ENCODE data around the gene EHHADH.
A peak's percentile ranks its signal among the peaks of the same experiment; 100 is the strongest.
"Not testable (repeated sequence)": the region's sequence is repeated elsewhere in the genome, so short reads cannot be mapped to it uniquely, and the experiment has no call there.

The EHHADH gene

DNA sequence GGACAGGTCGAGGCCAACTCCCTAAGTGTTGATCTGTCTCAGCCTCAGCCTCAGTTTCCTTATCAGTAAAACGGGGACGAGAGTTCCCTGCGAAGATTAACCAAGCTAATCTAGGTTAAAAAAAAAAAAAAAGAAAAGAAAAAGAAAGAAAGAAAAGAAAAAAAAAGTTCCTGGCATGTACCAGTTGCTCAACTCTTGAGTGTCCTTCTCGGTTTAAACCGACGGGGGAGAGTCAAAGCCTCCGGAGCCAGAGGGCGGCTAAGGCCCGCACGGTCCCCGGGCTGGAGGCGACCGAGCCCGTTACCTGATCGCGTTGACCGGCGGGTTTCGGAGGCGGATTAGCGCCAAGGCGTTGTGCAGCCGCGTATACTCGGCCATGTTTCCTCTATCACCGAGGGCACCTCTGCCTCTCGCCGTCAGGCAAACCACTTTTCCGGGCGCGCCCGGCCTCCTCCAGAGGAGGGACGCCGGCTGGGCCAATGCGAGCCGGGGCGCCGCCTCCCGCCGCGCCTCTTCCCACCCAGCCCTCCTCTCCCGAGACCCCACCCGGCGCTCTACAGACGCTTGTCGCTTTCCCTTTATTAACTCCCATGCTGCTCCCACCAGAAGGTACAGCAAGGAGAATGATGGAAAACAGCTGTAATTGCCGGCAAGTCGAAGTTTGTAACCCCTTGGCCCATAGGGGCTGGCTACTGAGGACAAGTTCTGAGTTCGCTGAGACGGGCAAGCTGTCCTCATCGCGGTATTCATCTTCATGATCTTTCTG is at the start of gene EHHADH:
Gene EHHADH (minus strand): TSS at position 405 of the 766 bp plus-strand sequence. CDS start 27 bp downstream, at position 378.
- Histone ChIP-seq H3K36me3 (ENCODE audit: control insufficient read depth in 1 of 2, insufficient read depth in 2 of 2, low read length in 2 of 2) (no peaks in the 10 kb centered on the region), H3K9me3 (ENCODE audit: control insufficient read depth in 1 of 2, low read length in 2 of 2) (no peaks in the 10 kb centered on the region), H3K27me3 (ENCODE audit: control insufficient read depth in 1 of 2, insufficient read depth in 2 of 2, low read length in 2 of 2) (no peaks in the 10 kb centered on the region), H3K4me3 (ENCODE audit: low read depth in 1 of 2, low read length in 2 of 2) (peak within 1 kb of the TSS; percentile 74 to 85), H3K27ac (ENCODE audit: low read depth, low read length) (no peak within 1 kb of the TSS), H3K4me1 (ENCODE audit: control insufficient read depth in 1 of 2, insufficient read depth in 2 of 2, low read length in 2 of 2) (peaks cover 3 to 7% of the 10 kb centered on the region in 2 donors), H3K9ac (ENCODE audit: low read depth in 1 of 2, low read length in 2 of 2) (peak within 1 kb of the TSS; percentile 56 to 79)

DNA sequence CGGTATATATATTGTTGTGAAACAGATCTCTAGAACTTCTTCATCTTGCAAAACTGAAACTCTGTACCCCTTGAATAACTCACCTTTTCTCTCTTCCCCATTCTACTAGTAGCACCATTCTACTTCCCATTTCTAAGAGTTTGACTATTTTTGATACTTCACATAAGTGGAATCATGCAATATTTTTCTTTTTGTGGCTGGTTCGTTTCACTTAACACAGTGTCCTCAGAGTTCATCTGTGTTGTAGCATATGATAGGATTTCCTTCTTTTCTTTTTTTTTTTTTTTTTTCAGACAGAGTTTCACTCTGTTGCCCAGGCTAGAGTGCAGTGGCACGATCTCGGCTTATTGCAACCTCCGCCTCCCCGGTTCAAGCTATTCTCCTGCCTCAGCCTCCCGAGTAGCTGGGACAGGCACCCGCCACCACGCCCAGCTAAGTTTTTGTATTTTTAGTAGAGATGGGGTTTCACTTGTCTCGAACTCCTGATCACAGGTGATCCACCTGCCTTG is 46.1 kb upstream of the EHHADH start:
- H3K9me3 ChIP-seq (ENCODE audit: control insufficient read depth in 1 of 2, low read length in 2 of 2); H3K27me3 ChIP-seq (ENCODE audit: control insufficient read depth in 1 of 2, insufficient read depth in 2 of 2, low read length in 2 of 2); H3K4me1 ChIP-seq (ENCODE audit: control insufficient read depth in 1 of 2, insufficient read depth in 2 of 2, low read length in 2 of 2); H3K9ac ChIP-seq (ENCODE audit: low read depth in 1 of 2, low read length in 2 of 2); H3K36me3 ChIP-seq (ENCODE audit: control insufficient read depth in 1 of 2, insufficient read depth in 2 of 2, low read length in 2 of 2); H3K27ac ChIP-seq (ENCODE audit: low read depth, low read length); H3K4me3 ChIP-seq (ENCODE audit: low read depth in 1 of 2, low read length in 2 of 2): not testable (repeated sequence)

DNA sequence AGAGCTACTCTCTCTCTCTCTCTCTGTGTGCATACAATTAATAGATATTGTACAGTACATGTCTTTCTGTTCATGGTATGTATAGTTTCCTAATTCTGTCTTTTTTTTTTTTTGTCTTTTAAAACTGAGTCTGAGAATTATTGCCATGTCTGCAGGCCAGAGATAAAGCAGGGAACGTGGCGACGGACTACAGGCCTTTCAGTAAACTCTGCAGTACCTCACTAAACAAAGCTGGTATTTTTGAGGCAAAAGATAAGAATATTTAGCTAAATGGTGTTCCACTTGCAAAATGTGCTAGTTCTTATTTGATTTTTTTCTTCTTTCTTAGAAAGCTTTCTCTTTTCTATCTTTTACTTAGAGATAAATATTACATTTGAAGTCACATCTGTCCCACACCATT is 44.0 kb upstream of the EHHADH start:
- no peak overlapping the region for H3K27ac ChIP-seq (ENCODE audit: low read depth, low read length)
- H3K36me3 ChIP-seq (ENCODE audit: control insufficient read depth in 1 of 2, insufficient read depth in 2 of 2, low read length in 2 of 2) = no peaks in the 10 kb centered on the region
- H3K9me3 ChIP-seq (ENCODE audit: control insufficient read depth in 1 of 2, low read length in 2 of 2) = no peaks in the 10 kb centered on the region
- no peaks in the 10 kb centered on the region for H3K27me3 ChIP-seq (ENCODE audit: control insufficient read depth in 1 of 2, insufficient read depth in 2 of 2, low read length in 2 of 2)
- no peak overlapping the region for H3K4me3 ChIP-seq (ENCODE audit: low read depth in 1 of 2, low read length in 2 of 2)
- H3K9ac ChIP-seq (ENCODE audit: low read depth in 1 of 2, low read length in 2 of 2) = no peak overlapping the region
- H3K4me1 ChIP-seq (ENCODE audit: control insufficient read depth in 1 of 2, insufficient read depth in 2 of 2, low read length in 2 of 2) = peaks cover 0 to 6% of the 10 kb centered on the region in 2 donors

DNA sequence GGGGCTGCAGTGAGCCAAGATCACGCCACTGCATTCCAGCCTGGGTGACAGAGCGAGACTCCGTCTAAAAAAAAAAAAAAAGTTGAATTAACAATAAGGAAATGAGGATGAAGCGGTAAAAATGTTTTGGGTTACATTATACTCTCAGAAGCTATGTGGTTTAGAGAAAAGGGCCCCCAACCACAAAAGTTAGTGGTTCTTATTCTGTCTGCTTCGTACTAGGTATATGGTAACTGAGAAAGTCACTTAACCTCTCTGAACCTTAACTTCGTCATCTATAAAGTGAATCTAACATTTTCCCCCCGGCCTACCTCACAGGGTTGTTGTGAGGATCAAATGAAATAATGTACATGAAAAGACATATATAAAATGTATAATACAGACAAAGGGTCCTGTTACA is 38.4 kb upstream of the EHHADH start:
- H3K27me3 ChIP-seq (ENCODE audit: control insufficient read depth in 1 of 2, insufficient read depth in 2 of 2, low read length in 2 of 2) = no peaks in the 10 kb centered on the region
- peaks cover 0 to 5% of the 10 kb centered on the region in 2 donors for H3K36me3 ChIP-seq (ENCODE audit: control insufficient read depth in 1 of 2, insufficient read depth in 2 of 2, low read length in 2 of 2)
- no peak overlapping the region for H3K27ac ChIP-seq (ENCODE audit: low read depth, low read length)
- H3K4me3 ChIP-seq (ENCODE audit: low read depth in 1 of 2, low read length in 2 of 2) = no peak overlapping the region
- no peaks in the 10 kb centered on the region for H3K9me3 ChIP-seq (ENCODE audit: control insufficient read depth in 1 of 2, low read length in 2 of 2)
- no peak overlapping the region for H3K9ac ChIP-seq (ENCODE audit: low read depth in 1 of 2, low read length in 2 of 2)
- no peaks in the 10 kb centered on the region for H3K4me1 ChIP-seq (ENCODE audit: control insufficient read depth in 1 of 2, insufficient read depth in 2 of 2, low read length in 2 of 2)

DNA sequence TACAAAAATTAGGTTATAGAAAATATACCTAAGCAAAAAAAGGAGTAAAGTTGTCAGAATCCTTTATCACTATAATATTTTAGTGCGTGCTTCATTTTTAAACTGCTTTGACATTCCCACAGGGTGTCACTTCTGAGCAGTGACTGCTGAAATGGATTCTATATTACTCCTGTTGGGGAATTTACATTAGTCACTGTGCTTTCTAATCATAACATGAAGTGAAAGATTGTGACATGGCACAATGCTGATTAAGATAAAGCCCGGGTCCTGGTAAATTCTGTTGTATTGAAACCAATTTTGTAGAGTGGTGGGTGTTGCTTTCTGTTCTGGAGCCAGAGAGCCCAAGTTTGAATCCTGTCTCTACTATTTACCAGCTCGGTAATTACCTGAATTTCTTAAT is 36.4 kb upstream of the EHHADH start:
- Histone ChIP-seq H3K4me1 (ENCODE audit: control insufficient read depth in 1 of 2, insufficient read depth in 2 of 2, low read length in 2 of 2) (no peaks in the 10 kb centered on the region), H3K36me3 (ENCODE audit: control insufficient read depth in 1 of 2, insufficient read depth in 2 of 2, low read length in 2 of 2) (peaks cover 0 to 5% of the 10 kb centered on the region in 2 donors), H3K27ac (ENCODE audit: low read depth, low read length) (no peak overlapping the region), H3K4me3 (ENCODE audit: low read depth in 1 of 2, low read length in 2 of 2) (no peak overlapping the region), H3K27me3 (ENCODE audit: control insufficient read depth in 1 of 2, insufficient read depth in 2 of 2, low read length in 2 of 2) (no peaks in the 10 kb centered on the region), H3K9me3 (ENCODE audit: control insufficient read depth in 1 of 2, low read length in 2 of 2) (no peaks in the 10 kb centered on the region), H3K9ac (ENCODE audit: low read depth in 1 of 2, low read length in 2 of 2) (no peak overlapping the region)

DNA sequence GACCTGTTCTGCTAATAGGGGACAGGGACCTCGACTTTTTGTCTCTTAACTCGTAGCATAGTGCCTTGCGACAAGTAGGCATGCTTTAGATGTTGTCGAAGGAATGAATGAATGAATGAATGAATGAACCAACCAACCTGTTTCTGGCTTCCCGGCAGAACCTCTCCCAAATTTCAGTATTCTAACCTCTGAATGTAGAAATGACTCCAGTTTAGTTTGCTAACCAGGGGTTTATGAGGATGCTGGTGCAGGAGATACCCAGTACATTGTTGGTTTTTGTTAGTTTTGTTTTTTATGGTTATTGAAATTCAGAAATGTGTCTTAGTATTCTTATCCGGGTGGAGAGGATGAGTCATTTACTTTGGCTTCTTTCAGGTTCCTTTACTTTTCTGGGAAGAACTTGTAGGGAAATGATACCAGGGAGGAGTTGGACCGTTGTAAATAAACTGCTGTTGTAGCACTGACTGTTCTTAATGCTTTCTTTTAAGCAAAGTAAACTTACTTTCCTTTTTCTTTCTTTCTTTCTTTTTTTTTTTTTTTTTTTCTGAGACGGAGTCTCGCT is 29.6 kb upstream of the EHHADH start:
- Histone ChIP-seq H3K27me3 (ENCODE audit: control insufficient read depth in 1 of 2, insufficient read depth in 2 of 2, low read length in 2 of 2) (no peaks in the 10 kb centered on the region), H3K4me3 (ENCODE audit: low read depth in 1 of 2, low read length in 2 of 2) (peak overlapping the region; percentile 85 to 97), H3K9me3 (ENCODE audit: control insufficient read depth in 1 of 2, low read length in 2 of 2) (no peaks in the 10 kb centered on the region), H3K9ac (ENCODE audit: low read depth in 1 of 2, low read length in 2 of 2) (peak overlapping the region; percentile 61 to 88), H3K27ac (ENCODE audit: low read depth, low read length) (no peak overlapping the region), H3K4me1 (ENCODE audit: control insufficient read depth in 1 of 2, insufficient read depth in 2 of 2, low read length in 2 of 2) (peaks cover 16 to 18% of the 10 kb centered on the region in 2 donors), H3K36me3 (ENCODE audit: control insufficient read depth in 1 of 2, insufficient read depth in 2 of 2, low read length in 2 of 2) (no peaks in the 10 kb centered on the region)

DNA sequence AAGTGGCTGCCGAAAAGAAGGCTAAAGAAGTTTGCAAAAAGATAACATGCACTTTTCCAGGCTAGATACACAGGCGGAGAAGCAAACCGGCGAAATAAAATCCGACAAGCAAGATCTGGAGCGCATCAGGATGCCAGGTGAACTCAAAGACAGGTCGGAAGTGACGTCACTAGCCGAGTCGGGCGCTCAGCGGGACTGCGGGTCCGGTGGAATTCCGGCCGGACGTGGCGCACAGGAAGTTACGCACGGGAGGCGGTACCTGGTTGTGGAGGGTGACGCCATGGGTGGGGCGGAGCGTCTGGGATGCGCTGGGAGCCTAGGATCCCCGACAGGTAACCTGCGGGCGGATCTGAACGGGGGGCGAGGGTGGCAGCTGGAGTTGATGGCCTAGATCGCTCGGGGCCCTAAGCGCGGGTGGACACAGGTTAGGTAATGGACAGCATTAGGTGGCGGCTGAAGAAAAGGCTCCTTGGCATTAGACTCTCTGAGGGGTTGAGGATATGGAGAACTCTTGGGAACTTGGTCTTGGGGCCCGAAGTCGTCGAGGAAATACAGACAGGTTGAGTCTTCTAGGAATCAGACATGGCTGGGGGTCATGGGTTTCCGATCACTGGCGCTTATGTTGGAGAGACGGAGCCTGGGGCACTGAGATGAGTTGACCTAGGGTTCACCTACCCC is 29.0 kb upstream of the EHHADH start:
- H3K27ac ChIP-seq (ENCODE audit: low read depth, low read length) = peak overlapping the region; percentile 48
- H3K4me3 ChIP-seq (ENCODE audit: low read depth in 1 of 2, low read length in 2 of 2) = peak overlapping the region; percentile 85 to 97
- peaks cover 16 to 18% of the 10 kb centered on the region in 2 donors for H3K4me1 ChIP-seq (ENCODE audit: control insufficient read depth in 1 of 2, insufficient read depth in 2 of 2, low read length in 2 of 2)
- peak overlapping the region; percentile 61 to 88 for H3K9ac ChIP-seq (ENCODE audit: low read depth in 1 of 2, low read length in 2 of 2)
- H3K27me3 ChIP-seq (ENCODE audit: control insufficient read depth in 1 of 2, insufficient read depth in 2 of 2, low read length in 2 of 2) = no peaks in the 10 kb centered on the region
- H3K36me3 ChIP-seq (ENCODE audit: control insufficient read depth in 1 of 2, insufficient read depth in 2 of 2, low read length in 2 of 2) = no peaks in the 10 kb centered on the region
- H3K9me3 ChIP-seq (ENCODE audit: control insufficient read depth in 1 of 2, low read length in 2 of 2) = no peaks in the 10 kb centered on the region

DNA sequence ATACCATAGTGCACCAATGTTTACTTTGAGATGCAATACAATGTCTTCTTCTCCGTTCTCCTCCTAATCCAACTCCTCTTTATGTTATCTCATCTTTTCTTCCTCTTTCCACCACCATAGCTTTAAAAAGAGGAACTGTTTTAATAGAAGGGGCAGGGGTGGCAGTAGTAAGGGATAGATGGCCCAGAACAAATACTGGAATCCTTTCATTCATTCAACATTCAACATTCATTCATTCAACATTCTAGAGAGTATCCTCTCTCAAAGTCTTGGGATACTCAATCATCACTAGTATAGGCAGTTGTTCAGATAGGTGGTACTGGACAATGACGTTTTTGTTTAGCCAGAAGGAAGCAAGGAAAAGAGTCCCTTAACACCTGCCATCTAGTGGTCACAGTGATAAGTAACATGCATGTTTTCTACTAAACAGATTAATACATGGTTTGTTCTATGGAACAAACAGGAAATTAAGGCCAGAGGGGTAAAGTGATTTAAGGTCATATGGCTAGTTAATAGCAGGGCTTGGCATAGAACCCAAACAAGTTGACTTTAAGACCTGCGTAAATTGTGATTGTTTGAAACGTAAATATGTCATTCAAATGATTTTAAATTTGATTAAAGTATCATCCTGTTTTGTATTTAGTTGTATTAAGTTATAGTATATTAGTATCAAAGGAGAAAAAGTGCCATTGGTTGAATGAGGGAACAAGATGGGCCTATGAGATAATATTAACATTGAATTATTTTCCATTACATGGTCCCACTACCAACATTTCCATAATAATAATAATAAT is 26.9 kb upstream of the EHHADH start:
- no peak overlapping the region for H3K9ac ChIP-seq (ENCODE audit: low read depth in 1 of 2, low read length in 2 of 2)

DNA sequence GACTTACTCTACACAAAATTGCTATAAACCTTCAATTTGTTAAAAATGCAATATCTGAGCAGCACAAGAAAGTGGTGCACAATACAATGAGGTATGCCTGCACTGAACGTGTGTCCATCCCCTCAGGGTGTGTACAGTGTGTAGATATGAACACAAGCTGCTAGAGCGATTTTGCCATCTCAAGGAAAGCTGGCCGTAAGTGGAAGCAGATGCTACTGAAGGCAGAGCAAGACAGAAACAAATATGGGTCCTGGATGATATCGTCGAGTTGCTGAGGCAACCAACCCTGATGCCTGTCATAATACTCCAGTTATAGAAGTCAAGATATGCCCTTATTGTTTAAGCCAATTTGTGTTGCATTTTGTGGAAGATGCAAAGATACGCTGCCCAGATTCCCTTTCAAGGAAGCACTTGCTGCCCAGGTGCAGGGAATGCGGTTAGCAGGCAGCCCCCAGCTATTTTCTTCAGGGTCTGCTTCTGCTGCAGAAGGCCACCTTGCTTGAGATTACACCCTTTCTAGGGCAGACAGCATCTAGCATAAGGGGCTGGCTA is 25.8 kb upstream of the EHHADH start:
- no peak overlapping the region for H3K27ac ChIP-seq (ENCODE audit: low read depth, low read length)
- no peaks in the 10 kb centered on the region for H3K27me3 ChIP-seq (ENCODE audit: control insufficient read depth in 1 of 2, insufficient read depth in 2 of 2, low read length in 2 of 2)
- no peak overlapping the region for H3K9ac ChIP-seq (ENCODE audit: low read depth in 1 of 2, low read length in 2 of 2)
- H3K4me3 ChIP-seq (ENCODE audit: low read depth in 1 of 2, low read length in 2 of 2) = no peak overlapping the region
- H3K9me3 ChIP-seq (ENCODE audit: control insufficient read depth in 1 of 2, low read length in 2 of 2) = no peaks in the 10 kb centered on the region
- H3K4me1 ChIP-seq (ENCODE audit: control insufficient read depth in 1 of 2, insufficient read depth in 2 of 2, low read length in 2 of 2) = peaks cover 16 to 18% of the 10 kb centered on the region in 2 donors
- H3K36me3 ChIP-seq (ENCODE audit: control insufficient read depth in 1 of 2, insufficient read depth in 2 of 2, low read length in 2 of 2) = no peaks in the 10 kb centered on the region

More for the DNA sequence above, 26.9 kb upstream of the EHHADH start:
- no peaks in the 10 kb centered on the region for H3K9me3 ChIP-seq (ENCODE audit: control insufficient read depth in 1 of 2, low read length in 2 of 2)
- no peaks in the 10 kb centered on the region for H3K36me3 ChIP-seq (ENCODE audit: control insufficient read depth in 1 of 2, insufficient read depth in 2 of 2, low read length in 2 of 2)
- no peaks in the 10 kb centered on the region for H3K27me3 ChIP-seq (ENCODE audit: control insufficient read depth in 1 of 2, insufficient read depth in 2 of 2, low read length in 2 of 2)
- H3K4me3 ChIP-seq (ENCODE audit: low read depth in 1 of 2, low read length in 2 of 2) = no peak overlapping the region
- H3K27ac ChIP-seq (ENCODE audit: low read depth, low read length) = no peak overlapping the region
- H3K4me1 ChIP-seq (ENCODE audit: control insufficient read depth in 1 of 2, insufficient read depth in 2 of 2, low read length in 2 of 2) = peaks cover 16 to 18% of the 10 kb centered on the region in 2 donors
